Colonic mucosa (tissue), 4 donors: Measurements from ENCODE around the gene COX7B2. TPM values are rescaled to one million over a fixed set of nuclear protein-coding genes. Genes with fewer than 3 reads are reported as not detected.

Experiments
- DNase-seq: peaks from one replicate; pipeline ENCODE4 v3.0.0-alpha.2; 2020
- H3K27ac ChIP-seq: fragments of 200-600 bp; one replicate; pipeline ENCODE4 v1.8.0; 2021
- H3K27me3 ChIP-seq: fragments of 200-600 bp; one replicate; pipeline ENCODE4 v1.8.0; 2021
- H3K36me3 ChIP-seq: fragments of 200-600 bp; one replicate; pipeline ENCODE4 v1.8.0; 2021
- H3K4me1 ChIP-seq: fragments of 200-600 bp; one replicate; pipeline ENCODE4 v1.8.0; 2021; ENCODE audit warnings: mild to moderate bottlenecking
- H3K4me3 ChIP-seq: fragments of 200-600 bp; one replicate; pipeline ENCODE4 v1.8.0; 2021
- H3K9ac ChIP-seq, 2 donors: one replicate each; pipeline ENCODE4 v1.7.0; 2013; ENCODE audit warnings: control low read depth in 2 of 2, low read depth in 2 of 2, low read length in 2 of 2
- H3K9me3 ChIP-seq: fragments of 200-600 bp; one replicate; pipeline ENCODE4 v1.8.0; 2021
- intact Hi-C: fragments of 100-400 bp; cut with DNase I; formaldehyde crosslinking; loops from one replicate; pipeline ENCODE4 v1.14.1; 2022
- total RNA-seq, 2 donors: library from RNA; stranded (reverse); fragmentation: NEBNext Ultra II Directional in 1 of 2; extraction: Animal tissue kit (Norgen Biotek cat#: 25700) in 1 of 2; gene quantifications; one replicate each; pipeline ENCODE4 v1.2.1, GENCODE V29; 2021
- TF ChIP-seq, protein P1 (sequence below): fragments of 200-600 bp; IDR thresholded peaks from one replicate; pipeline ENCODE4 v1.8.0; 2022; ENCODE audit warnings: antibody characterized with exemption, mild to moderate bottlenecking
- donor health status: healthy.
- donor health status: DM: no; HTN: no; CAD: no.
- donor health status: DM: no; HTN: no; CAD: no.

Gene COX7B2
- total RNA-seq, 2 donors from 2014 or later, result not detected

- Histone ChIP-seq H3K4me3 (no peak overlapping the region), H3K9me3 (no peaks in the 10 kb centered on the region), H3K4me1 (no peaks in the 10 kb centered on the region), H3K27me3 (no peaks in the 10 kb centered on the region), H3K27ac (no peak overlapping the region), H3K36me3 (no peaks in the 10 kb centered on the region), H3K9ac (no peak overlapping the region)
- TF ChIP-seq, protein P1, sequence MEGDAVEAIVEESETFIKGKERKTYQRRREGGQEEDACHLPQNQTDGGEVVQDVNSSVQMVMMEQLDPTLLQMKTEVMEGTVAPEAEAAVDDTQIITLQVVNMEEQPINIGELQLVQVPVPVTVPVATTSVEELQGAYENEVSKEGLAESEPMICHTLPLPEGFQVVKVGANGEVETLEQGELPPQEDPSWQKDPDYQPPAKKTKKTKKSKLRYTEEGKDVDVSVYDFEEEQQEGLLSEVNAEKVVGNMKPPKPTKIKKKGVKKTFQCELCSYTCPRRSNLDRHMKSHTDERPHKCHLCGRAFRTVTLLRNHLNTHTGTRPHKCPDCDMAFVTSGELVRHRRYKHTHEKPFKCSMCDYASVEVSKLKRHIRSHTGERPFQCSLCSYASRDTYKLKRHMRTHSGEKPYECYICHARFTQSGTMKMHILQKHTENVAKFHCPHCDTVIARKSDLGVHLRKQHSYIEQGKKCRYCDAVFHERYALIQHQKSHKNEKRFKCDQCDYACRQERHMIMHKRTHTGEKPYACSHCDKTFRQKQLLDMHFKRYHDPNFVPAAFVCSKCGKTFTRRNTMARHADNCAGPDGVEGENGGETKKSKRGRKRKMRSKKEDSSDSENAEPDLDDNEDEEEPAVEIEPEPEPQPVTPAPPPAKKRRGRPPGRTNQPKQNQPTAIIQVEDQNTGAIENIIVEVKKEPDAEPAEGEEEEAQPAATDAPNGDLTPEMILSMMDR, result no peak
- intact Hi-C loops, result no loop called here
- no peak for DNase-seq
Measured at GRCh38 chr4:46950826-46951225, 41.8 kb upstream of the COX7B2 start.

- no peaks in the 10 kb centered on the region for H3K4me1 ChIP-seq
- H3K9ac ChIP-seq, result no peak overlapping the region
- no peaks in the 10 kb centered on the region for H3K27me3 ChIP-seq
- DNase-seq, result no peak
- TF ChIP-seq, protein P1, result no peak
- no peak overlapping the region for H3K27ac ChIP-seq
- no peak overlapping the region for H3K4me3 ChIP-seq
- H3K9me3 ChIP-seq, result no peaks in the 10 kb centered on the region
- intact Hi-C loops, result no loop called here
- no peaks in the 10 kb centered on the region for H3K36me3 ChIP-seq
Measured at GRCh38 chr4:46949822-46950221, 40.8 kb upstream of the COX7B2 start.

GRCh38 chr4:46947541-46947940, 38.5 kb upstream of the COX7B2 start:
- no peak overlapping the region for H3K4me3 ChIP-seq
- H3K36me3 ChIP-seq, result no peaks in the 10 kb centered on the region
- intact Hi-C loops, result no loop called here
- TF ChIP-seq, protein P1, result no peak
- no peak for DNase-seq
- H3K9me3 ChIP-seq, result no peaks in the 10 kb centered on the region
- no peak overlapping the region for H3K27ac ChIP-seq
- H3K4me1 ChIP-seq, result no peaks in the 10 kb centered on the region
- H3K9ac ChIP-seq, result no peak overlapping the region
- no peaks in the 10 kb centered on the region for H3K27me3 ChIP-seq

DNA sequence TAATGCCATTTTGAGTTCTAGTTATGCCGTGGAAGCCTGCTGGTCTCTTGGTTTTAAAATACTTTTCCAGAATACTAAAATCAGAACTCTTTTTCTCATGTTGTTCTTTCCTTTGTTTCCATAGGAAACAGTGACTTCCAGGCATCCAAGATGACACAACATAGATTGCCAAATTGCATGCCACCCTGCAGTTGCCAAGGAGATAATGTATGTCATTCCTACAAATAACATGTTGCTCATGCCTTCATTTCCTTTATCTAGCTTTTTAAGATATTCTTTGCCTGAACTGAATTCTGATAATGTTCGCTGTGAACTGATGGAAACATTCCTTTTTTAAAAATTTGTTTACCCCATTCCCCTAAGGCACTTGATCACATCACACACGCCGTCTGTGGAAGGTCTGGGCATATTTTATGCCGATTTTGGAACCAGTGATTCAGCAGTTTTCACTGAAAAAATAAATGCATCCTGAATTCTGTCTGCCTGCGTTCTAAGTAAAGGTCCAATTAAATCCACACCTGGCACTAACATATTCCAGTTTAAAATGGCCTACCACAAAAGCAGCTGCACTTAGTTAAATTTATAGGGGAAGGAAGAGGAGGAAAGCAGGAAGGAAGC, 38.0 kb upstream of the COX7B2 start:
- Histone ChIP-seq H3K4me3 (no peak overlapping the region), H3K27me3 (no peaks in the 10 kb centered on the region), H3K36me3 (no peaks in the 10 kb centered on the region), H3K4me1 (no peaks in the 10 kb centered on the region), H3K9ac (no peak overlapping the region), H3K27ac (no peak overlapping the region), H3K9me3 (no peaks in the 10 kb centered on the region)
- intact Hi-C loops, result no loop called here
- no peak for DNase-seq
- TF ChIP-seq, protein P1, result no peak

GRCh38 chr4:46945062-46945461, 36.0 kb upstream of the COX7B2 start:
- H3K27me3 ChIP-seq, result no peaks in the 10 kb centered on the region
- intact Hi-C loops, result no loop called here
- no peak overlapping the region for H3K27ac ChIP-seq
- no peak for DNase-seq
- no peak overlapping the region for H3K9ac ChIP-seq
- no peaks in the 10 kb centered on the region for H3K4me1 ChIP-seq
- H3K4me3 ChIP-seq, result no peak overlapping the region
- TF ChIP-seq, protein P1, result no peak
- no peaks in the 10 kb centered on the region for H3K9me3 ChIP-seq
- H3K36me3 ChIP-seq, result no peaks in the 10 kb centered on the region
